H1 (cell line): Measurements from ENCODE around the gene BCKDHB. TPM values are rescaled to one million over a fixed set of nuclear protein-coding genes. Genes with fewer than 3 reads are reported as not detected.

Experiments
- CREB1 ChIP-seq: IDR thresholded peaks from 2 replicates; pipeline ENCODE4 v1.6.1; 2012; ENCODE audit warnings: inconsistent platforms
- E2F6 ChIP-seq: IDR thresholded peaks from 2 replicates; pipeline ENCODE4 v1.6.1; 2012; ENCODE audit warnings: inconsistent platforms
- JUND ChIP-seq: IDR thresholded peaks from 2 replicates; pipeline ENCODE4 v1.6.1; 2011; ENCODE audit warnings: mild to moderate bottlenecking, improper control_type of control experiment, low read length
- MAX ChIP-seq: IDR thresholded peaks from 2 replicates; pipeline ENCODE4 v1.6.1; 2012; ENCODE audit warnings: inconsistent platforms
- TBP ChIP-seq: IDR thresholded peaks from 2 replicates; pipeline ENCODE4 v1.6.1; 2011; ENCODE audit warnings: low read depth, low read length, improper control_type of control experiment
- polyA plus RNA-seq, 7 experiments: library from polyadenylated mRNA; depleted of rRNA in 3 of 7; stranded (reverse) in 5 of 7; unstranded in 2 of 7; fragments of >200 nt in 5 of 7; fragments of 200-250 nt in 2 of 7; gene quantifications; 1 replicate in 5 of 7; 2 replicates in 1 of 7; 4 replicates in 1 of 7; pipeline versions ENCODE4 v1.2.1 to v1.2.3, GENCODE V29; 2011 to 2013; ENCODE audit warnings: missing spikeins in 2 of 7, mixed read lengths in 2 of 7
- total RNA-seq: library from RNA; stranded (reverse); fragmentation: NEBNext Ultra II Directional; extraction: Animal tissue kit (Norgen Biotek cat#: 25700); gene quantifications from 2 replicates; pipeline ENCODE4 v1.2.1, GENCODE V29; 2021

The BCKDHB gene
- total and polyA plus RNA-seq, 2 of the 8 experiments (the other 6 are each of a cell fraction or from before 2014, with no cell fraction given) = 22.1 to 30.8 TPM

GRCh38 chr6:80254716-80255115, 148.2 kb downstream of the BCKDHB start (continued):
- TF ChIP-seq TBP (no peak), MAX (no peak), E2F6 (no peak), JUND (no peak), CREB1 (no peak)
- TF ChIP-seq, all 59 proteins: peak for 0
